Activated CD4-positive, CD25-positive, alpha-beta regulatory T cell (primary cell): ENCODE measurements around the gene TMEM63B.
"Not testable (repeated sequence)": the region's sequence is repeated elsewhere in the genome, so short reads cannot be mapped to it uniquely, and the experiment has no call there.

Source experiments
- DNase-seq, 4 experiments: peaks; one replicate each; lab custom pipeline; 2025; lab: John Stamatoyannopoulos, UW

Gene TMEM63B

GRCh38 chr6:44172731-44173500, 45.6 kb downstream of the TMEM63B start:
- peak; percentile 48 to 62 (median 61) for DNase-seq

GRCh38 chr6:44176130-44176761, 48.9 kb downstream of the TMEM63B start:
- DNase-seq = no peak

GRCh38 chr6:44176762-44177509, 49.6 kb downstream of the TMEM63B start:
- no peak for DNase-seq

GRCh38 chr6:44177691-44178423, 50.5 kb downstream of the TMEM63B start:
- DNase-seq = no peak

GRCh38 chr6:44178424-44179071, 51.2 kb downstream of the TMEM63B start:
- no peak for DNase-seq

GRCh38 chr6:44179072-44179536, 51.8 kb downstream of the TMEM63B start:
- no peak for DNase-seq

GRCh38 chr6:44179648-44180047, 52.3 kb downstream of the TMEM63B start:
- no peak for DNase-seq

- DNase-seq = no peak
Observed at GRCh38 chr6:44180406-44180805, 53.1 kb downstream of the TMEM63B start.

GRCh38 chr6:44180886-44181285, 53.5 kb downstream of the TMEM63B start:
- DNase-seq = no peak

- not testable (repeated sequence) for DNase-seq
Observed at GRCh38 chr6:44181784-44182183, 54.4 kb downstream of the TMEM63B start.

- DNase-seq = no peak
Observed at GRCh38 chr6:44182911-44183390, 55.6 kb downstream of the TMEM63B start.

GRCh38 chr6:44183783-44184182, 56.4 kb downstream of the TMEM63B start:
- no peak for DNase-seq

- not testable (repeated sequence) for DNase-seq
Observed at GRCh38 chr6:44185356-44185755, 58.0 kb downstream of the TMEM63B start.

GRCh38 chr6:44185953-44186634, 58.7 kb downstream of the TMEM63B start:
- DNase-seq = no peak

GRCh38 chr6:44186635-44187025, 59.3 kb downstream of the TMEM63B start:
- DNase-seq = no peak

- DNase-seq = no peak
Observed at GRCh38 chr6:44188819-44189218, 61.5 kb downstream of the TMEM63B start.

GRCh38 chr6:44189257-44189656, 61.9 kb downstream of the TMEM63B start:
- DNase-seq = no peak

GRCh38 chr6:44190715-44191114, 63.4 kb downstream of the TMEM63B start:
- DNase-seq = no peak

GRCh38 chr6:44192428-44193041, 65.2 kb downstream of the TMEM63B start:
- no peak for DNase-seq

GRCh38 chr6:44193307-44193910, 66.1 kb downstream of the TMEM63B start:
- no peak for DNase-seq
